ENCODE results near the gene NFE2.
"Not testable (repeated sequence)": the region's sequence is repeated elsewhere in the genome, so short reads cannot be mapped to it uniquely, and the experiment has no call there.

NFE2 gene

DNA sequence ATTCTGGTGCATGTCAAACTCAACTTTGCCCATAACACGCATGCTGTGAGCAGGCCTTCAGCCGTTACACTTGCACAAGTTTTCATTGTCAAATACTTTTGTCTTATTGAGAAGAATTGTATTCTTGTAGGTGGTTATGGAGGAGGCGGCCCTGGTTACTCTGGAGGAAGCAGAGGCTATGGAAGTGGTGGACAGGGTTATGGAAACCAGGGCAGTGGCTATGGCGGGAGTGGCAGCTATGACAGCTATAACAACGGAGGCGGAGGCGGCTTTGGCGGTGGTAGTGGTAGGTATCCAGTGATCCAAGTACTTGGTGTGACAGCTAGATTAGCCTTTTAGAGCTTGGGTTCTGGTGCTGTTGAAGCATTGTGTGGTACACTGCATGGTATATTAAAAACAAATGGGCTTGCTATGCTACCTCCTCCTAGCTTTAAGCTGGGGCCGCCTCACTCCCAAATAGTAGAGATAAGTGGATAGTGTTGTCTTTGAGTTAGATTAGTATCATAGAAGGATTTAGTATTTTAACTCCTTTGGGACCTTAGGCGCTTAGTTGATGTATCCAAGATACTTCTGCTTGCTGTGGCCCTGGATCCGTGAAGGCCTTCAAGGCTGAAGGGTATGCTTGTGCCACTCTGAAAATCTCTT lies 17.7 kb downstream of the NFE2 start (continued):
- TF ChIP-seq, protein P1, sequence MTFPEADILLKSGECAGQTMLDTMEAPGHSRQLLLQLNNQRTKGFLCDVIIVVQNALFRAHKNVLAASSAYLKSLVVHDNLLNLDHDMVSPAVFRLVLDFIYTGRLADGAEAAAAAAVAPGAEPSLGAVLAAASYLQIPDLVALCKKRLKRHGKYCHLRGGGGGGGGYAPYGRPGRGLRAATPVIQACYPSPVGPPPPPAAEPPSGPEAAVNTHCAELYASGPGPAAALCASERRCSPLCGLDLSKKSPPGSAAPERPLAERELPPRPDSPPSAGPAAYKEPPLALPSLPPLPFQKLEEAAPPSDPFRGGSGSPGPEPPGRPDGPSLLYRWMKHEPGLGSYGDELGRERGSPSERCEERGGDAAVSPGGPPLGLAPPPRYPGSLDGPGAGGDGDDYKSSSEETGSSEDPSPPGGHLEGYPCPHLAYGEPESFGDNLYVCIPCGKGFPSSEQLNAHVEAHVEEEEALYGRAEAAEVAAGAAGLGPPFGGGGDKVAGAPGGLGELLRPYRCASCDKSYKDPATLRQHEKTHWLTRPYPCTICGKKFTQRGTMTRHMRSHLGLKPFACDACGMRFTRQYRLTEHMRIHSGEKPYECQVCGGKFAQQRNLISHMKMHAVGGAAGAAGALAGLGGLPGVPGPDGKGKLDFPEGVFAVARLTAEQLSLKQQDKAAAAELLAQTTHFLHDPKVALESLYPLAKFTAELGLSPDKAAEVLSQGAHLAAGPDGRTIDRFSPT (tag by site-specific recombination; IDR thresholded peaks at IDR 0.05) = no peak
- no peak for TF ChIP-seq ZBTB17 (tag by site-specific recombination; IDR thresholded peaks at IDR 0.05)
- no peak for TF ChIP-seq ZBTB11 (tag by site-specific recombination; conservative IDR thresholded peaks at IDR 0.05; ENCODE audit: low read depth)
- TF ChIP-seq, protein P2, sequence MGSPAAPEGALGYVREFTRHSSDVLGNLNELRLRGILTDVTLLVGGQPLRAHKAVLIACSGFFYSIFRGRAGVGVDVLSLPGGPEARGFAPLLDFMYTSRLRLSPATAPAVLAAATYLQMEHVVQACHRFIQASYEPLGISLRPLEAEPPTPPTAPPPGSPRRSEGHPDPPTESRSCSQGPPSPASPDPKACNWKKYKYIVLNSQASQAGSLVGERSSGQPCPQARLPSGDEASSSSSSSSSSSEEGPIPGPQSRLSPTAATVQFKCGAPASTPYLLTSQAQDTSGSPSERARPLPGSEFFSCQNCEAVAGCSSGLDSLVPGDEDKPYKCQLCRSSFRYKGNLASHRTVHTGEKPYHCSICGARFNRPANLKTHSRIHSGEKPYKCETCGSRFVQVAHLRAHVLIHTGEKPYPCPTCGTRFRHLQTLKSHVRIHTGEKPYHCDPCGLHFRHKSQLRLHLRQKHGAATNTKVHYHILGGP (tag by site-specific recombination; IDR thresholded peaks at IDR 0.05) = no peak
- TF ChIP-seq ZNF10 (tag by site-specific recombination; IDR thresholded peaks at IDR 0.05) = no peak
- peak; percentile 77 for TF ChIP-seq ZNF600 (tag by site-specific recombination; IDR thresholded peaks at IDR 0.05)
- TF ChIP-seq, protein P3, sequence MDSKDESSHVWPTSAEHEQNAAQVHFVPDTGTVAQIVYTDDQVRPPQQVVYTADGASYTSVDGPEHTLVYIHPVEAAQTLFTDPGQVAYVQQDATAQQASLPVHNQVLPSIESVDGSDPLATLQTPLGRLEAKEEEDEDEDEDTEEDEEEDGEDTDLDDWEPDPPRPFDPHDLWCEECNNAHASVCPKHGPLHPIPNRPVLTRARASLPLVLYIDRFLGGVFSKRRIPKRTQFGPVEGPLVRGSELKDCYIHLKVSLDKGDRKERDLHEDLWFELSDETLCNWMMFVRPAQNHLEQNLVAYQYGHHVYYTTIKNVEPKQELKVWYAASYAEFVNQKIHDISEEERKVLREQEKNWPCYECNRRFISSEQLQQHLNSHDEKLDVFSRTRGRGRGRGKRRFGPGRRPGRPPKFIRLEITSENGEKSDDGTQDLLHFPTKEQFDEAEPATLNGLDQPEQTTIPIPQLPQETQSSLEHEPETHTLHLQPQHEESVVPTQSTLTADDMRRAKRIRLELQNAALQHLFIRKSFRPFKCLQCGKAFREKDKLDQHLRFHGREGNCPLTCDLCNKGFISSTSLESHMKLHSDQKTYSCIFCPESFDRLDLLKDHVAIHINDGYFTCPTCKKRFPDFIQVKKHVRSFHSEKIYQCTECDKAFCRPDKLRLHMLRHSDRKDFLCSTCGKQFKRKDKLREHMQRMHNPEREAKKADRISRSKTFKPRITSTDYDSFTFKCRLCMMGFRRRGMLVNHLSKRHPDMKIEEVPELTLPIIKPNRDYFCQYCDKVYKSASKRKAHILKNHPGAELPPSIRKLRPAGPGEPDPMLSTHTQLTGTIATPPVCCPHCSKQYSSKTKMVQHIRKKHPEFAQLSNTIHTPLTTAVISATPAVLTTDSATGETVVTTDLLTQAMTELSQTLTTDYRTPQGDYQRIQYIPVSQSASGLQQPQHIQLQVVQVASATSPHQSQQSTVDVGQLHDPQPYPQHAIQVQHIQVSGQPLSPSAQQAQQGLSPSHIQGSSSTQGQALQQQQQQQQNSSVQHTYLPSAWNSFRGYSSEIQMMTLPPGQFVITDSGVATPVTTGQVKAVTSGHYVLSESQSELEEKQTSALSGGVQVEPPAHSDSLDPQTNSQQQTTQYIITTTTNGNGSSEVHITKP (tag by site-specific recombination; IDR thresholded peaks at IDR 0.05) = no peak

GRCh38 chr12:54281694-54282093 lies 19.1 kb downstream of the NFE2 start:
- peak overlapping the region; percentile 99 for H3K4me3 ChIP-seq (ENCODE audit: low read depth, low read length)
- not testable (repeated sequence) for H3K4me1 ChIP-seq (ENCODE audit: control insufficient read depth, insufficient read depth, low read length); H3K9me3 ChIP-seq (ENCODE audit: control insufficient read depth, insufficient read depth, low read depth, low read length)
- peak overlapping the region; percentile 94; the same call in 1 of the 2 replicates for H3K27ac ChIP-seq (ENCODE audit: extremely low read depth, low read depth, low read length)
- ChIA-PET POLR2A (interaction anchor here (0.7 to 4.5 kb wide), 12 partner anchors 11 to 77 kb away, joined by 3 to 113 read pairs (median 8); partner anchors contain the start of genes COPZ1 and NFE2), CTCF (interaction anchor here (0.7 to 2.8 kb wide), 6 partner anchors 9 to 79 kb away, joined by 3 to 19 read pairs (median 7); partner anchors contain the start of gene COPZ1)
- peaks cover 35 to 75% of the 10 kb centered on the region in 2 experiments for H3K36me3 ChIP-seq (ENCODE audit: control insufficient read depth in 2 of 2, insufficient read depth in 1 of 2, low read length in 2 of 2)

- H3K4me3 ChIP-seq (ENCODE audit: low read depth, low read length) = peak overlapping the region; percentile 99
- POLR2A ChIA-PET = interaction anchor here (0.7 to 4.5 kb wide), 16 partner anchors 8 to 78 kb away, joined by 3 to 113 read pairs (median 8); partner anchors contain the start of genes COPZ1 and NFE2
- peak overlapping the region; percentile 94 for H3K27ac ChIP-seq (ENCODE audit: extremely low read depth, low read depth, low read length)
- H3K36me3 ChIP-seq (ENCODE audit: control insufficient read depth in 2 of 2, insufficient read depth in 1 of 2, low read length in 2 of 2) = peaks cover 30 to 70% of the 10 kb centered on the region in 2 experiments
- TF ChIP-seq, protein P4, sequence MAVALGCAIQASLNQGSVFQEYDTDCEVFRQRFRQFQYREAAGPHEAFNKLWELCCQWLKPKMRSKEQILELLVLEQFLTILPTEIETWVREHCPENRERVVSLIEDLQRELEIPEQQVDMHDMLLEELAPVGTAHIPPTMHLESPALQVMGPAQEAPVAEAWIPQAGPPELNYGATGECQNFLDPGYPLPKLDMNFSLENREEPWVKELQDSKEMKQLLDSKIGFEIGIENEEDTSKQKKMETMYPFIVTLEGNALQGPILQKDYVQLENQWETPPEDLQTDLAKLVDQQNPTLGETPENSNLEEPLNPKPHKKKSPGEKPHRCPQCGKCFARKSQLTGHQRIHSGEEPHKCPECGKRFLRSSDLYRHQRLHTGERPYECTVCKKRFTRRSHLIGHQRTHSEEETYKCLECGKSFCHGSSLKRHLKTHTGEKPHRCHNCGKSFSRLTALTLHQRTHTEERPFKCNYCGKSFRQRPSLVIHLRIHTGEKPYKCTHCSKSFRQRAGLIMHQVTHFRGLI (tag by site-specific recombination; IDR thresholded peaks at IDR 0.05) = 0 out of 2 replicates have a peak, but pooled peaks have one; percentile 9
- not testable (repeated sequence) for H3K4me1 ChIP-seq (ENCODE audit: control insufficient read depth, insufficient read depth, low read length); H3K9me3 ChIP-seq (ENCODE audit: control insufficient read depth, insufficient read depth, low read depth, low read length)
- CTCF ChIA-PET = interaction anchor here (0.7 to 2.8 kb wide), 6 partner anchors 9 to 79 kb away, joined by 3 to 19 read pairs (median 7); partner anchors contain the start of gene COPZ1
Observed at GRCh38 chr12:54281261-54281638, 19.6 kb downstream of the NFE2 start.

Data from HEK293 (cell line).